GM10847 (cell line): ENCODE data around the gene ASNSD1.

Source experiments
- POLR2A ChIP-seq: IDR thresholded peaks from 2 replicates; pipeline ENCODE4 v1.6.1; 2011; ENCODE audit not compliant: insufficient read length; ENCODE audit errors: extremely low read depth

ASNSD1 gene

DNA sequence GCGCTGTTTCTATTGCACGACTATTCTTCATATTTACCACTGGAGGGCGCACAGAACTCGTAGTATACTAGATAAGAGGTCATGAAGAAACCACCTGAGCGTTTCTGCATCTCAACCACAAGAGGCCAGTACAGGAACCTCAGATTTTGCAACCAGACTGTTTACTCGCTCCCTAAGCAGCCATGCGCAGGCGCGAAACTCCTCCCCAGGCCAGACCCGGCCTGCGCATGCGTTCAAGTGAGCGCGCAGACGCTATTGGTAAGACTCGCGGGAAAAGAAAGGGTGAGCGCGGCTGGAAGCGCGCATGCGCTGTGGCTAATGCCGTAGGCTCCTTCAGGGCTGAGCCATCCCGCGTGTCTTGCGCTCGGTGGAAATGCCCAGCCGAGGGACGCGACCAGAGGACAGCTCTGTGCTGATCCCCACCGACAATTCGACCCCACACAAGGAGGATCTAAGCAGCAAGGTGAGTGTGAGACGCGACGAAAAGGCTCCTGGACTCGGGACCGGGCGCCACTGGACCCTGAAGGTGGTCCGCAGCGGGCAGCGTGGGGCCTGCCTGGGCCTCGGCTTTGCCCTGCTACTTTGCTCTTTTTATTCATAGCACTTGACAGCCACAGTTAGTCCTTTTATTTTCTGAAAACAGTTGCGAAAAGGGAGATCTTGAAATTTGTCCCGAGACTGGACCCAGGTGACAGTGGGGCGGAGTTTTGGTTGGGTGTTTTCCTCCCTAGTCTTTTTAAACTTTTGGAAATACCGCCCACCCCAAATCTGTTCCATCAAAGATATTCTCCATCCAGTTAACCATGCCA is at the start of gene ASNSD1:
ASNSD1 (plus strand) TSS at position 312 of the 809 bp plus-strand sequence. CDS start 4,674 bp downstream, outside the sequence.
- peak; percentile 92 for TF ChIP-seq POLR2A

- TF ChIP-seq POLR2A: no peak
Measured at GRCh38 chr2:189613077-189613636, 48.1 kb upstream of the ASNSD1 start.

GRCh38 chr2:189613650-189614420 is 47.4 kb upstream of the ASNSD1 start:
- no peak for TF ChIP-seq POLR2A

DNA sequence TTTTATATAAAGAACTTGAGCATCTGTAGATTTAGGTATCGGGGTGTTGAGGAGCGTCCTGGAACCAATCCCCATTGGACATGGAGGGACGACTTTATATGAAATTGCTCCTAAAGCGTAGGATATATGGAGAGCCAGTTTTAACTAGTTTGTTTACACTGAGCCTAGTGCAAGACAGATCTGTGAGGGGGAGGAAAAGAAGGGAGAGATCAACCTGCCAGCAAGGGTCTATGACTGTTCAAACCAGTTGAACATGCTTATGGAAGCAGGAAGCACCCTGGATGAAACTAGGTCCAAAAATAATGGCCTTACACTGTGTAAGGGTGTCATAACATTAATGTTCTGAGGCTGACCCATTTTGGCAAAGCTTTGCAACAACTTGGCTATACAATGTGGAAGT is 46.7 kb upstream of the ASNSD1 start:
- TF ChIP-seq POLR2A: no peak

DNA sequence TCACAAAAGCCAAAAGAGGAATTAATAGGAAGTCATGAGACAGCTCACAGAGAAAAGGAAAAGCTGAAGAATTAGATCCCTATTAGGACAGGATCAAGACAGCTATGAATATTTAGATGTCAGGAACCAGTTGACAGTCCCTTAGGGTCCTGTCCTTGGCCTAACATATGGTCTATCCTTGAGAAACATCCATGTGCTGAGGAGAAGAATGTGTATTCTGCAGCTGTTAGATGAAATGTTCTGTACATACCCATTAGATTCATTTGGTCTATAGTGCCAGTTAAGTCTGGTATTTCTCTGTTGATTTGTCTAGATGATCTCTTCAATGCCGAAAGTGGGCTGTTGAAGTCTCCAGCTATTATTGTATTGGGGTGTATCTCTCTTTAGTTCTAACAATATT is 43.1 kb upstream of the ASNSD1 start:
- TF ChIP-seq POLR2A: no peak

GRCh38 chr2:189621781-189622180 is 39.5 kb upstream of the ASNSD1 start:
- no peak for TF ChIP-seq POLR2A

DNA sequence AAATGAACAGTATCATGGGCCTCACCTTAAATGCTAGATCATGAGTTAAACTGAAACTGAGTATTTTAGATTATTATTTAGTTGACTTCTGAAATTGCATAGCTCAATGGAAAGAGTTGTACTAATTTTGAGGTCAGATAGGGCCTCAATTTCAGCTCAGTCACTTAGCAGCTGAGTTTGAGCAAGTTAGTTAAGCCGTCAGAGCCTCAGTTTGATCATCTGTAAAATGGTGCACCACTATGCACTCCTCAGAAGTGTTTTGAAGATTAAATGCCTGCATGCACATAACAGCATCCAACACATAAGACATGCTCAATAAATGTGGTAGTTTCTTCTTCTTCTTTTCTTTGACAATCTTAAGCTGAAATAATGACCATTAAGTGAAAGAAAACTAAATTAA is 38.2 kb upstream of the ASNSD1 start:
- no peak for TF ChIP-seq POLR2A

DNA sequence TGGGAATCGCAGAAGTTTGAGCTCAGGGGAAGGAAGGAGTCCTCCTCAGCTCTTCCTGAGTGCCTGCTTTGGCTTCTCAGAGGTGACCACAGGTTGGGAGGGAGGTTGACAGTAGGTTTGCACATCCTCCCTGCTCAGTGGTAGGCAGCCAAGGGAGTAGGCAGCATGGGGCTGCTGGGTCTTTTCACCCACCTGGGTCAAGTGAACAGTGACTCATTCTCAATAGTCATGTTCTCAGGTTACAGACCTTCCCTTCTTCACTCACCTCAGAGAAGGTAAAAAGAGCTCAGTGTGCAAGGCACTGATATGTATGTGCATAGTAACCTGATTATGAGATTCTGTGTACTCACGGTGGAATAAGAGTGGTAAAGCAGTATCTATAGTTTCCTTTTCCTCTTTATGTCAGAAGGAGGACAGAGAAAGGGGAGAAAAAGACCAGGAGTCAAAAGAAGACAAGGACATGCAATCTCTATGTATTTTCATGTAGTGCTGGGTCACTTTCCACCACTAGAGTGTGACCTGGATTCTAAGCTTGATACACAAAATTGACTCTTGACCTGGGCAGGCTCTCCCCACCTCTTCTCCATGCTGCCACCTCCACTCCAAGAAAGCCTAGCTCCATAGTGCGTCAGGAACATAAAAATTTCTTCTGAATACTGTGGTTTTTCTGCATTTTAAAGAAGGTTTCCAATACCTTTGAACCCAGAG is 36.5 kb upstream of the ASNSD1 start:
- no peak for TF ChIP-seq POLR2A

DNA sequence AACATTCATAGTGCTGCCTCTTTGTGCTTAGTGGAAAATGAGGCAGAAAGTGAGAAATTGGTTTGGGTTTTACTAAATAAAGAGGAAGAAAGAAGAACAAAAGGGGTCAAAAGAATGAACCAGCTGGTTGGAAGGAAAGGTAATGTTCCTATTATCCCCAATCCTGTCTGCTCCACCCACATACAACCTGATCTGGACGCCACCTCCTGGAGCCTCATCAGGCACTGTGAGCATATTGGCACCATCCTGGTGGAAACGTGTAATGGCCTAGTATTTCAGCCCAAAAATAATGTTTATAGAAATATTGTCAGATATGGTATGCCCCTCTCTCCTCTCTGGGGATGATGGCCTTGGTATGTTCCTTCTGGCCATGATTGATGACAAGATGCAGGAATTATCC is 35.6 kb upstream of the ASNSD1 start:
- TF ChIP-seq POLR2A: no peak

GRCh38 chr2:189627789-189628188 is 33.5 kb upstream of the ASNSD1 start:
- no peak for TF ChIP-seq POLR2A

DNA sequence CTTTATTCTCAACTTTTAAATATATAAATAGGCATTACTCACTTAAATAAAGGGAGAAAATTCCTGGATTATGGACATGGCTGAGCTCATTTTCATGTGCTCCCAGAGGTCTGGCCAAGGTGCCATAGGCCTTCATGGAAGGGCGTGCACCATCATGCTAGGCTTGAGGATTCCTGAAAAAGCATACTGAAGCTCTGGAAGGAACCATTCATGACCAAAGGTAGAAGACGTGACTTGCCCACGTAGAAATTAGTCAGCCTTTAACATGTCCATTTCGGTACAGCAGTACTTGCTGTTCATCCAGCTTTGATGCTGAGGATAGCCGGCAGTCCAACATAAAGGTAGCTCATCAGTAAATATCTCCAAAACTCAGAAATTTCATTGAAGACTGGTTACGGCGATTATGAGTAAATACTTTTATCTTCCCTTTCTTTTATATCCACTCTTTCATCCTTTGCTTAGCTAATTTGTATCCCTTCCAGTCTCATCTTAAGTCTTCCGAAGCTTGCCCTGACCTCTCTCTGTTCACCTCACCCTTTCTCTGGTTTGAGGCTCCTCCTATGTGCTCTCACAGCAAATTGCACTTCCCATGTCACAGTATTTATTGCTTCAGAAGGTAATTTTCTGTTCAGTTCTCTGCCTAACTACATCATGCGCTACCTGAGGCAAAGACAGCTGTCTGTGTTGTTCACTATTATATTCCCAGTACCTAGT is 32.3 kb upstream of the ASNSD1 start:
- no peak for TF ChIP-seq POLR2A

GRCh38 chr2:189629531-189630453 is 31.5 kb upstream of the ASNSD1 start:
- no peak for TF ChIP-seq POLR2A

DNA sequence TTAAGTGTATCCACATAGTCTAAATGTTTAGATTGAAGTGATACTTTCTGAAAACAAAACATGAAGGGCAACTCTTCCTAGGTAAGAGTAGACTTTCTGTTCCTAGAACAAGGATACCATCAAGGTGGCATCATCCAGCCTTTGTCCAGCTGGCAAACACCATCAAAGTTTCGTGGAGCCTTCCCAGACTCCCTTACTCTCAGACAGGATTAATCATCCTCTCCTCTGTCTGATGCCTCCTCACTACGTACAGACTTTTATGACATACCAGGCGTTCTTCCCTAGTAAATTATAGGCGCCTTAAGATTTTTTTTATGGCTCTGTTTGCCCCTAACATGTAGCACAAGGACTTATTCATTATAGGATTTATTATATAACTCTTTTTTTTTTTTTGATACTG is 29.4 kb upstream of the ASNSD1 start:
- no peak for TF ChIP-seq POLR2A

DNA sequence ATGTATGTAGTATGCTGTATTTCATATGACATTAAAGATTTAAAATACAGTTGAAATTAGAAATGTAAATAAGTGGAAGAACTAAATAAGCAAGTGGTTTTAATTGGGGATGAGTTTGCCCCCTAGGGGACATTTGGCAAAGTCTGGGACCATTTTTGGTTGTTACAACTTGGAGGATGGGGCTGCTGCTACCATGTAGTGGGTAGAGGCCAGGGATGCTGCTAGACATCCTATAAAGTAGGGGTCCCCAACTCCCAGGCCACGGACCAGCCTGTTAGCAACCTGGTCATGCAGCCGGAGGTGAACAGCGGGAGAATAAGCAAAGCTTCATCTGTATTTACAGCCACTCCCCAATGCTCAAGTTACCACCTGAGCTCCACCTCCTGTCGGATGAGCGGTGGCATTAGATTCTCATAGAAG is 27.9 kb upstream of the ASNSD1 start:
- TF ChIP-seq POLR2A: no peak

- TF ChIP-seq POLR2A: no peak
Measured at GRCh38 chr2:189635353-189635752, 25.9 kb upstream of the ASNSD1 start.
